ENCODE results near the gene MGLL. TPM values are rescaled to one million over a fixed set of nuclear protein-coding genes. Genes with fewer than 3 reads are reported as not detected.
"Not testable (repeated sequence)": the region's sequence is repeated elsewhere in the genome, so short reads cannot be mapped to it uniquely, and the experiment has no call there.

MGLL gene
- total and polyA plus RNA-seq, 4 donors, result 67.0 to 182 (median 78.2) TPM

DNA sequence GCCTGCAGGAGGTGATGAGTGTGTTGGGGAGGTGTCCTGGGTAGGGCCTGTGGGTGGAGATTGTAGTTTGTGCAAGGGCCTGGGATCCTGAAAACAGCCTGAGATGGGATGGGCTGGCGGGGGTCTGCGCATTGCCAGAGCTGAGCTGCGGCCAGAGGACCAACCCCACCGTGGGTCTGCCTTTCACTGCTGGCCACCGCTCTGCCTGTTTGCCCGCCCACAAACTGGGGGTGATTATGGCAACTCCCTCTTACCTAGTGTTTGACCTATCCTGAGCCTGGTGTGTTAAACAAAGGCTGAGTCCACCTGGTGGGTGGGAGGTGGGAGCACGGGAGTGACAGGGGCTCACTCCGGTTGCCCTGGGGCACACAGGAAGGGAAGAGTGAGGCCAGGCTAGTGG, 139.8 kb downstream of the MGLL start:
- Histone ChIP-seq H3K27me3 (ENCODE audit: control insufficient read depth in 3 of 3, insufficient read depth in 3 of 3, low read length in 2 of 3) (no peaks in the 10 kb centered on the region), H3K36me3 (ENCODE audit: control insufficient read depth in 4 of 4, insufficient read depth in 4 of 4, low read length in 4 of 4) (peaks cover 0 to 19% (median 1%) of the 10 kb centered on the region in 4 donors), H3K9ac (ENCODE audit: insufficient read depth in 1 of 2, low read length in 2 of 2) (no peak overlapping the region), H3K9me3 (ENCODE audit: control insufficient read depth in 4 of 4, insufficient read depth in 3 of 4, low read length in 3 of 4) (no peaks in the 10 kb centered on the region), H3K4me1 (ENCODE audit: control insufficient read depth in 5 of 5, insufficient read depth in 5 of 5, low read length in 5 of 5) (no peaks in the 10 kb centered on the region), H3K27ac (ENCODE audit: low read depth in 1 of 2, low read length in 1 of 2) (no peak overlapping the region), H3K4me3 (no peak overlapping the region)
- TF ChIP-seq, protein P1, sequence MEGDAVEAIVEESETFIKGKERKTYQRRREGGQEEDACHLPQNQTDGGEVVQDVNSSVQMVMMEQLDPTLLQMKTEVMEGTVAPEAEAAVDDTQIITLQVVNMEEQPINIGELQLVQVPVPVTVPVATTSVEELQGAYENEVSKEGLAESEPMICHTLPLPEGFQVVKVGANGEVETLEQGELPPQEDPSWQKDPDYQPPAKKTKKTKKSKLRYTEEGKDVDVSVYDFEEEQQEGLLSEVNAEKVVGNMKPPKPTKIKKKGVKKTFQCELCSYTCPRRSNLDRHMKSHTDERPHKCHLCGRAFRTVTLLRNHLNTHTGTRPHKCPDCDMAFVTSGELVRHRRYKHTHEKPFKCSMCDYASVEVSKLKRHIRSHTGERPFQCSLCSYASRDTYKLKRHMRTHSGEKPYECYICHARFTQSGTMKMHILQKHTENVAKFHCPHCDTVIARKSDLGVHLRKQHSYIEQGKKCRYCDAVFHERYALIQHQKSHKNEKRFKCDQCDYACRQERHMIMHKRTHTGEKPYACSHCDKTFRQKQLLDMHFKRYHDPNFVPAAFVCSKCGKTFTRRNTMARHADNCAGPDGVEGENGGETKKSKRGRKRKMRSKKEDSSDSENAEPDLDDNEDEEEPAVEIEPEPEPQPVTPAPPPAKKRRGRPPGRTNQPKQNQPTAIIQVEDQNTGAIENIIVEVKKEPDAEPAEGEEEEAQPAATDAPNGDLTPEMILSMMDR (IDR thresholded peaks at IDR 0.05; ENCODE audit: control extremely low read depth, extremely low read depth), result no peak
- WGBS, 2 donors, result 85 to 87% methylated on average over 8 of the region's 8 CpGs
- DNase-seq (no peak), ATAC-seq (ENCODE audit: insufficient read depth, low FRiP score) (no peak)

GRCh38 chr3:127682175-127682554, 140.2 kb downstream of the MGLL start:
- not testable (repeated sequence) for DNase-seq; H3K4me3 ChIP-seq; H3K27me3 ChIP-seq (ENCODE audit: control insufficient read depth in 3 of 3, insufficient read depth in 3 of 3, low read length in 2 of 3); H3K27ac ChIP-seq (ENCODE audit: low read depth in 1 of 2, low read length in 1 of 2); H3K9ac ChIP-seq (ENCODE audit: insufficient read depth in 1 of 2, low read length in 2 of 2); H3K4me1 ChIP-seq (ENCODE audit: control insufficient read depth in 5 of 5, insufficient read depth in 5 of 5, low read length in 5 of 5); H3K9me3 ChIP-seq (ENCODE audit: control insufficient read depth in 4 of 4, insufficient read depth in 3 of 4, low read length in 3 of 4); ATAC-seq (ENCODE audit: insufficient read depth, low FRiP score)
- peaks cover 0 to 23% (median 1%) of the 10 kb centered on the region in 4 donors for H3K36me3 ChIP-seq (ENCODE audit: control insufficient read depth in 4 of 4, insufficient read depth in 4 of 4, low read length in 4 of 4)
- 92% methylated on average over 6 of the region's 6 CpGs for WGBS, 2 donors

DNA sequence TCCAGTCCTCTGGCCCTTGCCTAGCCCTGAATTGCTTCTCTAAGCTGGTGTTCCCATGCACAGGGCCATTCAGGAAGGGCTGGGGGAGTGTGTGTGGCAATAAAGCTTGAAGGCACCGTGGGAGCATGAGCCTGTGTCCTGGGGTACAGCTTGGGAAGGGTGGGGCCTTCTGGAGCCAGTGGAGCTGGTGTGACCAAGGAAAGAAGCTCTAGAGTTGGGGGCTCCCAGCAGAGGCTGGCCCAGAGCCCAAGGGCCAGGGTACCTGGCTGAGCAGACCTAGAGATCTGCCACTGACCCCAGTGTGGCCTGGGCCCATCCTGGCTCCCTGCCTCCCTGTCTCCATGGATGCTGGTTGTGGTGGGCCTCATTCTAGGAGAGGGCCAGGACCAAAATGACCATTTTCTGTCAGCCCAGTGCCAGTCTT, 141.5 kb downstream of the MGLL start:
- Histone ChIP-seq H3K27me3 (ENCODE audit: control insufficient read depth in 3 of 3, insufficient read depth in 3 of 3, low read length in 2 of 3) (no peaks in the 10 kb centered on the region), H3K36me3 (ENCODE audit: control insufficient read depth in 4 of 4, insufficient read depth in 4 of 4, low read length in 4 of 4) (peaks cover 0 to 27% (median 1%) of the 10 kb centered on the region in 4 donors), H3K9me3 (ENCODE audit: control insufficient read depth in 4 of 4, insufficient read depth in 3 of 4, low read length in 3 of 4) (no peaks in the 10 kb centered on the region), H3K9ac (ENCODE audit: insufficient read depth in 1 of 2, low read length in 2 of 2) (no peak overlapping the region), H3K4me3 (no peak overlapping the region), H3K27ac (ENCODE audit: low read depth in 1 of 2, low read length in 1 of 2) (no peak overlapping the region), H3K4me1 (ENCODE audit: control insufficient read depth in 5 of 5, insufficient read depth in 5 of 5, low read length in 5 of 5) (no peaks in the 10 kb centered on the region)
- ATAC-seq (ENCODE audit: insufficient read depth, low FRiP score) (no peak), DNase-seq (peak in 1 of 3 donors; percentile 10)
- TF ChIP-seq, protein P1 (IDR thresholded peaks at IDR 0.05; ENCODE audit: control extremely low read depth, extremely low read depth), result no peak
- 25 to 76% methylated on average over 1 of the region's 1 CpG for WGBS, 2 donors

- no peak for DNase-seq
- no peaks in the 10 kb centered on the region for H3K4me1 ChIP-seq (ENCODE audit: control insufficient read depth in 5 of 5, insufficient read depth in 5 of 5, low read length in 5 of 5)
- ATAC-seq (ENCODE audit: insufficient read depth, low FRiP score), result no peak
- H3K4me3 ChIP-seq, result no peak overlapping the region
- no peaks in the 10 kb centered on the region for H3K27me3 ChIP-seq (ENCODE audit: control insufficient read depth in 3 of 3, insufficient read depth in 3 of 3, low read length in 2 of 3)
- TF ChIP-seq, protein P1 (IDR thresholded peaks at IDR 0.05; ENCODE audit: control extremely low read depth, extremely low read depth), result no peak
- H3K9ac ChIP-seq (ENCODE audit: insufficient read depth in 1 of 2, low read length in 2 of 2), result no peak overlapping the region
- no peaks in the 10 kb centered on the region for H3K9me3 ChIP-seq (ENCODE audit: control insufficient read depth in 4 of 4, insufficient read depth in 3 of 4, low read length in 3 of 4)
- H3K36me3 ChIP-seq (ENCODE audit: control insufficient read depth in 4 of 4, insufficient read depth in 4 of 4, low read length in 4 of 4), result peaks cover 0 to 27% (median 2%) of the 10 kb centered on the region in 4 donors
- WGBS, 2 donors, result 97 to 98% methylated on average over 20 to 21 of the region's 21 CpGs
- no peak overlapping the region for H3K27ac ChIP-seq (ENCODE audit: low read depth in 1 of 2, low read length in 1 of 2)
These were observed 142.1 kb downstream of the MGLL start for GRCh38 chr3:127680146-127680661.

All from lung (tissue), 12 donors.